Measurements from ENCODE around the gene VTA1. TPM values are rescaled to one million over a fixed set of nuclear protein-coding genes. Genes with fewer than 3 reads are reported as not detected.

Gene VTA1
- total RNA-seq, 1 experiment from 2014 or later, result 72.1 TPM

DNA sequence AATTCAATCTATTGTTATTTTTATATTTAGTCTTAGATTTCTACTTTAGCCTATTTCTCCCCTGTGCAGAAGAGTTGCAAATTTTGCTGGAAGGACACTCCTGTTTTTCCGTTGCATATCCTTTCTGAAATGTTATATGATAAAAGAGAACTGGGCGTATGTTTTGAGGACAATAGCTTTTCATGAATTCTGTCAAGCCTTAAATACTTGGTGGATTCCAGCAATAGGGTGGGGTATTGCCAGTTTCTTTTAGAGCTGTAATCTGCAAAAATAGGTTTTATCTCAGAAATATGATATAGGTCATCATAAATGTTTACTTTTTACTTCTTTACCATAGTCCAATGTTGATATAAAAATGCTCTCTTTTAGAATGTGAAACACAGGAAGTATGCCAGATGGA is 42.0 kb downstream of the VTA1 start:
- intact Hi-C loops (cut with micrococcal nuclease; ENCODE audit: unreplicated experiment), result no loop called here
- Histone ChIP-seq H3K4me3 (ENCODE audit: low read depth in 2 of 2, low read length in 2 of 2) (no peak overlapping the region), H3K27me3 (ENCODE audit: control insufficient read depth, insufficient read depth, low read length) (no peaks in the 10 kb centered on the region), H3K27ac (ENCODE audit: low read length) (no peak overlapping the region), H3K4me1 (ENCODE audit: control insufficient read depth, insufficient read depth, low read length) (peaks cover 6% of the 10 kb centered on the region; the same call in 1 of the 2 replicates), H3K36me3 (ENCODE audit: control insufficient read depth, insufficient read depth, low read length) (peaks cover 14% of the 10 kb centered on the region; the same call in 1 of the 2 replicates), H3K9me3 (ENCODE audit: control insufficient read depth, insufficient read depth, low read depth, low read length) (no peaks in the 10 kb centered on the region)
- ChIA-PET CTCF (interaction anchor here (1.5 kb wide), 1 partner anchor 46 kb away, joined by 3 read pairs; no protein-coding TSS in a partner anchor), POLR2A (no interaction called here)
- TF ChIP-seq TCF7L2 (IDR thresholded peaks at IDR 0.05; ENCODE audit: low read depth, low read length) (no peak), CTCF (IDR thresholded peaks at IDR 0.05) (no peak), POLR2AphosphoS5 (IDR thresholded peaks at IDR 0.05; ENCODE audit: low read depth, low read length) (no peak), SIN3A (IDR thresholded peaks at IDR 0.05; ENCODE audit: borderline replicate concordance, insufficient read depth, low read depth, low read length) (no peak)
- TF ChIP-seq, protein P1, sequence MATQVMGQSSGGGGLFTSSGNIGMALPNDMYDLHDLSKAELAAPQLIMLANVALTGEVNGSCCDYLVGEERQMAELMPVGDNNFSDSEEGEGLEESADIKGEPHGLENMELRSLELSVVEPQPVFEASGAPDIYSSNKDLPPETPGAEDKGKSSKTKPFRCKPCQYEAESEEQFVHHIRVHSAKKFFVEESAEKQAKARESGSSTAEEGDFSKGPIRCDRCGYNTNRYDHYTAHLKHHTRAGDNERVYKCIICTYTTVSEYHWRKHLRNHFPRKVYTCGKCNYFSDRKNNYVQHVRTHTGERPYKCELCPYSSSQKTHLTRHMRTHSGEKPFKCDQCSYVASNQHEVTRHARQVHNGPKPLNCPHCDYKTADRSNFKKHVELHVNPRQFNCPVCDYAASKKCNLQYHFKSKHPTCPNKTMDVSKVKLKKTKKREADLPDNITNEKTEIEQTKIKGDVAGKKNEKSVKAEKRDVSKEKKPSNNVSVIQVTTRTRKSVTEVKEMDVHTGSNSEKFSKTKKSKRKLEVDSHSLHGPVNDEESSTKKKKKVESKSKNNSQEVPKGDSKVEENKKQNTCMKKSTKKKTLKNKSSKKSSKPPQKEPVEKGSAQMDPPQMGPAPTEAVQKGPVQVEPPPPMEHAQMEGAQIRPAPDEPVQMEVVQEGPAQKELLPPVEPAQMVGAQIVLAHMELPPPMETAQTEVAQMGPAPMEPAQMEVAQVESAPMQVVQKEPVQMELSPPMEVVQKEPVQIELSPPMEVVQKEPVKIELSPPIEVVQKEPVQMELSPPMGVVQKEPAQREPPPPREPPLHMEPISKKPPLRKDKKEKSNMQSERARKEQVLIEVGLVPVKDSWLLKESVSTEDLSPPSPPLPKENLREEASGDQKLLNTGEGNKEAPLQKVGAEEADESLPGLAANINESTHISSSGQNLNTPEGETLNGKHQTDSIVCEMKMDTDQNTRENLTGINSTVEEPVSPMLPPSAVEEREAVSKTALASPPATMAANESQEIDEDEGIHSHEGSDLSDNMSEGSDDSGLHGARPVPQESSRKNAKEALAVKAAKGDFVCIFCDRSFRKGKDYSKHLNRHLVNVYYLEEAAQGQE (IDR thresholded peaks at IDR 0.05; ENCODE audit: insufficient read depth in 1 of 2, low read depth in 2 of 2, low read length in 1 of 2), result no peak
- in situ Hi-C loops (cut with HindIII; ENCODE audit: low pct_unique_long_range_greater_than_20kb, low sequenced_read_pairs), result no loop called here
- BruUV-seq (replicated peaks), result no TSS peak
- DNase-seq (ENCODE audit: low read depth, low spot score) (no peak), ATAC-seq (no peak)

DNA sequence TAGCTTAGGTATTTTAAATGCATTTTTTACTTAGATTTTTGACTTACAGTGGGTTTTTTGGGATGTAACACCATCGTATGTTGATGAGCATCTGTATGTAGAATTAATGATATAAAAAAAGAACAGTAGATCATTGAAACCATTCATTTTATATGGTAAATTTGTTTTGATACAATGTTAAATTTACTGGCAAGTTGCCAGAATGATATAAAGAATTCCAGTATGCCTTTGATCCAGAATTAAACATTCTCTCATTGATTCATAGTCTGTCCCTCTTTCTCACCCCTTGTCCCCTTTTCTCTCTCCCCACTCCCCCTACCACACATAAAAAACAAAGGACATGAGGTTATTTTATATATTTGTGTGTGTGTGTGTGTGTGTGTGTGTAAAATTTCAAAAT is 45.3 kb downstream of the VTA1 start:
- H3K9me3 ChIP-seq (ENCODE audit: control insufficient read depth, insufficient read depth, low read depth, low read length), result no peaks in the 10 kb centered on the region
- CTCF ChIA-PET, result no interaction called here
- POLR2A ChIA-PET, result no interaction called here
- BruUV-seq (replicated peaks), result no TSS peak
- H3K27me3 ChIP-seq (ENCODE audit: control insufficient read depth, insufficient read depth, low read length), result no peaks in the 10 kb centered on the region
- H3K27ac ChIP-seq (ENCODE audit: low read length), result no peak overlapping the region
- H3K4me3 ChIP-seq (ENCODE audit: low read depth in 2 of 2, low read length in 2 of 2), result no peak overlapping the region
- DNase-seq (ENCODE audit: low read depth, low spot score) (no peak), ATAC-seq (no peak)
- TF ChIP-seq, protein P1 (IDR thresholded peaks at IDR 0.05; ENCODE audit: insufficient read depth in 1 of 2, low read depth in 2 of 2, low read length in 1 of 2), result no peak
- TF ChIP-seq SIN3A (IDR thresholded peaks at IDR 0.05; ENCODE audit: borderline replicate concordance, insufficient read depth, low read depth, low read length), result no peak
- TF ChIP-seq POLR2AphosphoS5 (IDR thresholded peaks at IDR 0.05; ENCODE audit: low read depth, low read length), result no peak
- TF ChIP-seq CTCF (IDR thresholded peaks at IDR 0.05), result no peak
- TF ChIP-seq TCF7L2 (IDR thresholded peaks at IDR 0.05; ENCODE audit: low read depth, low read length), result no peak
- intact Hi-C loops (cut with micrococcal nuclease; ENCODE audit: unreplicated experiment) (no loop called here), in situ Hi-C loops (cut with HindIII; ENCODE audit: low pct_unique_long_range_greater_than_20kb, low sequenced_read_pairs) (no loop called here)
- peaks cover 2% of the 10 kb centered on the region; the same call in 1 of the 2 replicates for H3K4me1 ChIP-seq (ENCODE audit: control insufficient read depth, insufficient read depth, low read length)
- peaks cover 14% of the 10 kb centered on the region; the same call in 1 of the 2 replicates for H3K36me3 ChIP-seq (ENCODE audit: control insufficient read depth, insufficient read depth, low read length)
